H1 (cell line): ENCODE results near the gene TIGD2. TPM values are rescaled to one million over a fixed set of nuclear protein-coding genes. Genes with fewer than 3 reads are reported as not detected.
A peak's percentile ranks its signal among the peaks of the same experiment; 100 is the strongest.

Experiments
- CTCF ChIA-PET: fragments of 300-600 bp; sonication (Branson Sonifier 250); formaldehyde crosslinking; loops from one replicate; lab custom pipeline; 2021; ENCODE audit not compliant: partially characterized antibody; lab: Charles Lee
- POLR2A ChIA-PET: fragments of 300-600 bp; sonication (Branson Sonifier 250); formaldehyde crosslinking; loops from one replicate; lab custom pipeline; 2021; ENCODE audit warnings: inconsistent platforms; ENCODE audit not compliant: partially characterized antibody; lab: Charles Lee
- DNase-seq, 2 experiments: peaks; one replicate each; pipeline versions ENCODE4 v3.0.0 to v3.0.0-alpha.2; 2010 to 2022; ENCODE audit warnings: low spot score in 2 of 2, low read depth in 1 of 2, mixed read lengths in 1 of 2
- FAIRE-seq: peaks from 2 replicates; lab custom pipeline; 2011; peaks lifted over from hg19 to GRCh38; lab: Jason Lieb, UNC
- H2AFZ ChIP-seq: 2 replicates; pipeline ENCODE4 v1.8.1; 2012; ENCODE audit warnings: low read length, inconsistent platforms
- H2AK5ac ChIP-seq: 2 replicates; pipeline ENCODE4 v1.6.1; 2013; ENCODE audit warnings: low read depth, low read length
- H2BK120ac ChIP-seq: replicated peaks from 2 replicates; pipeline ENCODE3; 2013; ENCODE audit warnings: low read depth, low read length, inconsistent platforms
- H2BK12ac ChIP-seq: 2 replicates; pipeline ENCODE4 v1.6.1; 2013; ENCODE audit warnings: low read depth, low read length
- H2BK15ac ChIP-seq: 2 replicates; pipeline ENCODE4 v1.6.1; 2013; ENCODE audit warnings: low read length
- H2BK20ac ChIP-seq: 2 replicates; pipeline ENCODE4 v1.6.1; 2013; ENCODE audit warnings: low read length
- H2BK5ac ChIP-seq: 2 replicates; pipeline ENCODE4 v1.6.1; 2013; ENCODE audit warnings: low read depth, low read length
- H3K14ac ChIP-seq: 2 replicates; pipeline ENCODE4 v1.6.1; 2013; ENCODE audit warnings: inconsistent platforms; ENCODE audit not compliant: insufficient read length
- H3K18ac ChIP-seq: 2 replicates; pipeline ENCODE4 v1.6.1; 2013; ENCODE audit warnings: low read length; ENCODE audit errors: extremely low read depth
- H3K23ac ChIP-seq: 2 replicates; pipeline ENCODE4 v1.6.1; 2013; ENCODE audit warnings: inconsistent platforms; ENCODE audit not compliant: insufficient read length
- H3K23me2 ChIP-seq: 2 replicates; pipeline ENCODE4 v1.6.1; 2013; ENCODE audit warnings: low read depth, low read length
- H3K27ac ChIP-seq: 2 replicates; pipeline ENCODE4 v1.6.1; 2011; ENCODE audit warnings: low read depth, low read length, inconsistent platforms
- H3K27me3 ChIP-seq, 4 experiments: replicated peaks in 1 of 4; 1 replicate in 1 of 4; 2 replicates in 3 of 4; pipeline versions ENCODE4 v1.6.1 to v1.8.1; 2011 to 2013; ENCODE audit warnings: low read length in 3 of 4, mild to moderate bottlenecking in 3 of 4, inconsistent platforms in 2 of 4, mixed read lengths in 2 of 4, moderate library complexity in 1 of 4; ENCODE audit not compliant: control insufficient read depth in 3 of 4, insufficient read depth in 3 of 4; ENCODE audit errors: extremely low read depth in 1 of 4
- H3K36me3 ChIP-seq, 4 experiments: 2 replicates each; pipeline versions ENCODE4 v1.6.1 to v1.8.1; 2011 to 2013; ENCODE audit warnings: mild to moderate bottlenecking in 4 of 4, low read length in 3 of 4, moderate library complexity in 2 of 4, control low read depth in 1 of 4, inconsistent platforms in 1 of 4; ENCODE audit not compliant: insufficient read depth in 4 of 4, control insufficient read depth in 2 of 4
- H3K4ac ChIP-seq: replicated peaks from 2 replicates; pipeline ENCODE3; 2013; ENCODE audit warnings: low read length, low read depth, mixed read lengths, inconsistent platforms; ENCODE audit not compliant: insufficient read length
- H3K4me1 ChIP-seq, 4 experiments: replicated peaks in 1 of 4; 1 replicate in 1 of 4; 2 replicates in 3 of 4; pipeline versions ENCODE4 v1.6.1 to v1.8.1; 2011 to 2013; ENCODE audit warnings: low read length in 3 of 4, inconsistent platforms in 2 of 4, mixed read lengths in 1 of 4; ENCODE audit not compliant: insufficient read depth in 4 of 4, control insufficient read depth in 3 of 4
- H3K4me2 ChIP-seq, 2 experiments: 2 replicates each; pipeline versions ENCODE4 v1.6.1 to v1.8.1; 2011 to 2013; ENCODE audit warnings: low read depth in 2 of 2, low read length in 2 of 2, control low read depth in 1 of 2, inconsistent platforms in 1 of 2, mild to moderate bottlenecking in 1 of 2; ENCODE audit not compliant: insufficient read depth in 1 of 2
- H3K4me3 ChIP-seq, 4 experiments: fragments of 200-600, 300-600 bp in 1 of 4; sonication (generic), shearing (Covaris generic), sonication (Bioruptor Twin) in 1 of 4; 2 replicates each; pipeline versions ENCODE4 v1.5.1 to v1.8.1; 2011 to 2016; ENCODE audit warnings: low read length in 4 of 4, low read depth in 3 of 4, control low read depth in 2 of 4, inconsistent platforms in 2 of 4, mild to moderate bottlenecking in 2 of 4, mixed read lengths in 1 of 4, moderate library complexity in 1 of 4; ENCODE audit not compliant: insufficient read depth in 2 of 4; ENCODE audit errors: extremely low read depth in 1 of 4
- H3K56ac ChIP-seq: replicated peaks from 2 replicates; pipeline ENCODE3; 2013; ENCODE audit warnings: low read depth, mild to moderate bottlenecking, mixed read lengths, low read length, inconsistent platforms; ENCODE audit not compliant: insufficient read length
- H3K79me1 ChIP-seq: 2 replicates; pipeline ENCODE4 v1.6.1; 2013; ENCODE audit warnings: low read depth, low read length, control low read depth
- H3K79me2 ChIP-seq, 2 experiments: 2 replicates each; pipeline versions ENCODE4 v1.6.1 to v1.8.1; 2012 to 2013; ENCODE audit warnings: low read length in 2 of 2, mild to moderate bottlenecking in 2 of 2, inconsistent platforms in 1 of 2; ENCODE audit not compliant: insufficient read depth in 2 of 2, control insufficient read depth in 1 of 2
- H3K9ac ChIP-seq, 4 experiments: replicated peaks in 1 of 4; 1 replicate in 1 of 4; 2 replicates in 3 of 4; pipeline versions ENCODE4 v1.6.1 to v1.8.1; 2011 to 2013; ENCODE audit warnings: low read depth in 3 of 4, low read length in 3 of 4, control low read depth in 2 of 4, mild to moderate bottlenecking in 2 of 4, moderate library complexity in 2 of 4, inconsistent platforms in 1 of 4; ENCODE audit errors: extremely low read depth in 1 of 4
- H3K9me3 ChIP-seq, 2 experiments: 2 replicates each; pipeline versions ENCODE4 v1.6.1 to v1.8.1; 2012 to 2013; ENCODE audit warnings: mild to moderate bottlenecking in 2 of 2, moderate library complexity in 2 of 2, control low read depth in 1 of 2, inconsistent platforms in 1 of 2, low read depth in 1 of 2, low read length in 1 of 2, mixed read lengths in 1 of 2; ENCODE audit not compliant: insufficient read depth in 2 of 2
- H4K20me1 ChIP-seq, 2 experiments: replicated peaks in 1 of 2; 2 replicates each; pipeline versions ENCODE3 to v1.8.1; 2011 to 2013; ENCODE audit warnings: inconsistent platforms in 2 of 2, low read length in 2 of 2, mild to moderate bottlenecking in 1 of 2; ENCODE audit not compliant: insufficient read depth in 2 of 2, control insufficient read depth in 1 of 2
- H4K5ac ChIP-seq: 2 replicates; pipeline ENCODE4 v1.6.1; 2013; ENCODE audit warnings: low read length, low read depth, mixed read lengths, inconsistent platforms; ENCODE audit not compliant: insufficient read length
- H4K8ac ChIP-seq: 2 replicates; pipeline ENCODE4 v1.8.0; 2013; ENCODE audit warnings: mild to moderate bottlenecking, moderate library complexity, low read length, inconsistent platforms; ENCODE audit not compliant: insufficient read depth; ENCODE audit errors: extremely low read depth
- H4K91ac ChIP-seq: replicated peaks from 2 replicates; pipeline ENCODE3; 2013; ENCODE audit warnings: low read length, mixed read lengths, inconsistent platforms; ENCODE audit not compliant: insufficient read length
- CBX8 ChIP-seq: fragments of 300-800, 300-1000 bp; sonication (generic); IDR thresholded peaks from 2 replicates; pipeline ENCODE4 v1.7.1; 2016; ENCODE audit warnings: low read depth, low read length, borderline replicate concordance
- CHD1 ChIP-seq: IDR thresholded peaks from 2 replicates; pipeline ENCODE4 v1.6.1; 2012; ENCODE audit warnings: low read depth, low read length, improper control_type of control experiment
- CTBP2 ChIP-seq: IDR thresholded peaks from 2 replicates; pipeline ENCODE4 v1.7.0; 2011; ENCODE audit warnings: borderline replicate concordance, mild to moderate bottlenecking, moderate library complexity, mixed read lengths, low read length; ENCODE audit not compliant: insufficient read depth, insufficient read length
- FOSL1 ChIP-seq: IDR thresholded peaks from 2 replicates; pipeline ENCODE4 v1.6.1; 2011; ENCODE audit warnings: mild to moderate bottlenecking, low read depth, low read length, moderate library complexity; ENCODE audit not compliant: insufficient read depth
- KDM5A ChIP-seq: fragments of 200-600 bp; IDR thresholded peaks from 2 replicates; pipeline ENCODE4 v1.7.1; 2012; ENCODE audit warnings: mild to moderate bottlenecking, low read length, inconsistent platforms, mixed read lengths
- MAFK ChIP-seq: IDR thresholded peaks from 2 replicates; pipeline ENCODE4 v1.6.1; 2012; ENCODE audit warnings: low read depth, mild to moderate bottlenecking, improper control_type of control experiment, low read length
- POLR2AphosphoS5 ChIP-seq: IDR thresholded peaks from 2 replicates; pipeline ENCODE4 v1.6.1; 2011; ENCODE audit warnings: low read depth, low read length
- WGBS, 2 experiments: shearing (Covaris generic) in 1 of 2; methylation state at CpG; one replicate each; pipeline versions ENCODE4 v1.1.6 to v1.1.7; 2013 to 2015; ENCODE audit warnings: low lambda C conversion rate in 2 of 2, mixed read lengths in 2 of 2, inconsistent platforms in 1 of 2, low coverage in 1 of 2, missing lambda C conversion rate in 1 of 2; ENCODE audit not compliant: insufficient replicate concordance in 2 of 2, insufficient coverage in 1 of 2, insufficient read length in 1 of 2; ENCODE audit errors: extremely low coverage in 1 of 2, missing lambda C conversion rate in 1 of 2; 5-methylcytosine and 5-hydroxymethylcytosine counted together
- polyA plus RNA-seq, 7 experiments: library from polyadenylated mRNA; depleted of rRNA in 3 of 7; stranded (reverse) in 5 of 7; unstranded in 2 of 7; fragments of >200 nt in 5 of 7; fragments of 200-250 nt in 2 of 7; gene quantifications; 1 replicate in 5 of 7; 2 replicates in 1 of 7; 4 replicates in 1 of 7; pipeline versions ENCODE4 v1.2.1 to v1.2.3, GENCODE V29; 2011 to 2013; ENCODE audit warnings: missing spikeins in 2 of 7, mixed read lengths in 2 of 7
- total RNA-seq: library from RNA; stranded (reverse); fragmentation: NEBNext Ultra II Directional; extraction: Animal tissue kit (Norgen Biotek cat#: 25700); gene quantifications from 2 replicates; pipeline ENCODE4 v1.2.1, GENCODE V29; 2021
- TF ChIP-seq, protein P1 (sequence below): IDR thresholded peaks from 2 replicates; pipeline ENCODE4 v1.6.1; 2011; ENCODE audit warnings: low read length, improper control_type of control experiment

TIGD2 gene
- total and polyA plus RNA-seq, 2 of the 8 experiments (the other 6 are each of a cell fraction or from before 2014, with no cell fraction given): 2.4 to 5.7 TPM

DNA sequence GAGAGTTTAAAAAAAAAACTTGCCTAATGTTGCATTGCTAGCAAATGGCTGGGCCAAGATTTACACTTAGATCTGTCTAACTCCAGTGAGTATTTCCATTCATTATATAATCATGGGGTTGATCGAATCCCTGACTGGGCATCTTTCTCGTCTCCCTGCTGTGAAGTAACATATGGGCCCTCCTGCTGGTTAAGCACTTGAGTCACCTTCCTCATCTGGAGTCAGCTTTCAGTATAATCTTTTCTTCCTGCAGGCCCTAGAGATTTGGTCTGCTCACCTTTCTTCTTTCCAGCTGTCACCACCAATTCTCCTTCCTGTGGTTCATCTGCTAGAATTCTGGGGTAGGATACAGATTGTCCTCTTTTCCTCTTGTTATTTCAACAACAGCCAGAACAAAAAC lies 41.6 kb downstream of the TIGD2 start:
- 58% methylated on average over 2 of the region's 2 CpGs; no CpG with 5 or more reads in 1 of the 2 experiments for WGBS, 2 experiments
- no peaks in the 10 kb centered on the region for H3K79me1 ChIP-seq
- DNase-seq: no peak

More for the DNA sequence above, 41.6 kb downstream of the TIGD2 start:
- Histone ChIP-seq H4K20me1 (no peaks in the 10 kb centered on the region), H3K9ac (no peak overlapping the region), H2BK20ac (no peak overlapping the region), H3K27ac (no peak overlapping the region), H3K18ac (no peak overlapping the region), H3K27me3 (no peaks in the 10 kb centered on the region), H4K91ac (no peak overlapping the region), H3K23me2 (no peaks in the 10 kb centered on the region), H2BK5ac (no peak overlapping the region), H2BK120ac (no peak overlapping the region), H3K79me2 (no peaks in the 10 kb centered on the region), H3K4me1 (0 out of 7 replicates have a peak, but pooled peaks cover 0 to 3% (median 0%) of the 10 kb centered on the region in 4 experiments), H2AFZ (no peak overlapping the region), H2AK5ac (no peak overlapping the region), H3K14ac (no peak overlapping the region), H2BK12ac (no peak overlapping the region), H4K5ac (no peak overlapping the region), H3K4ac (no peak overlapping the region), H3K4me2 (peak overlapping the region in 1 of 2 experiments; percentile 19; a peak in 2 of 4 replicates), H4K8ac (no peak overlapping the region), H3K36me3 (no peaks in the 10 kb centered on the region), H3K4me3 (no peak overlapping the region), H2BK15ac (no peak overlapping the region), H3K9me3 (no peaks in the 10 kb centered on the region; a peak in 1 of 4 replicates), H3K23ac (no peak overlapping the region), H3K56ac (no peak overlapping the region)
- FAIRE-seq: peak; percentile 55
- CTCF ChIA-PET: no interaction called here
- TF ChIP-seq CHD1 (no peak), CTBP2 (no peak), POLR2AphosphoS5 (no peak), CBX8 (no peak), MAFK (peak; percentile 37; the same call in 1 of the 2 replicates), FOSL1 (no peak), KDM5A (no peak)
- TF ChIP-seq, protein P1, sequence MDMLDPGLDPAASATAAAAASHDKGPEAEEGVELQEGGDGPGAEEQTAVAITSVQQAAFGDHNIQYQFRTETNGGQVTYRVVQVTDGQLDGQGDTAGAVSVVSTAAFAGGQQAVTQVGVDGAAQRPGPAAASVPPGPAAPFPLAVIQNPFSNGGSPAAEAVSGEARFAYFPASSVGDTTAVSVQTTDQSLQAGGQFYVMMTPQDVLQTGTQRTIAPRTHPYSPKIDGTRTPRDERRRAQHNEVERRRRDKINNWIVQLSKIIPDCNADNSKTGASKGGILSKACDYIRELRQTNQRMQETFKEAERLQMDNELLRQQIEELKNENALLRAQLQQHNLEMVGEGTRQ: no peak
- POLR2A ChIA-PET: no interaction called here
